Panc1 (cell line): ENCODE results near the gene ISLR2.

ENCODE experiments used
- CTCF ChIP-seq: fragments of 450-650 bp; IDR thresholded peaks from 2 replicates; pipeline ENCODE4 v1.5.1; 2017; ENCODE audit warnings: mild to moderate bottlenecking
- REST ChIP-seq, 2 experiments: IDR thresholded peaks; 2 replicates each; pipeline ENCODE4 v1.6.1; 2011 to 2012; ENCODE audit warnings: low read depth in 2 of 2, control low read depth in 1 of 2, low read length in 1 of 2, mild to moderate bottlenecking in 1 of 2, moderate library complexity in 1 of 2; ENCODE audit not compliant: insufficient read depth in 1 of 2

GRCh38 chr15:74124196-74124595 lies 6.2 kb upstream of the ISLR2 start:
- no peak for TF ChIP-seq CTCF
- TF ChIP-seq REST (IDR thresholded peaks at IDR 0.05; ENCODE audit: insufficient read depth in 1 of 2, low read depth in 2 of 2, low read length in 1 of 2): no peak
